ENCODE results near the gene ANO9.

The ANO9 gene

DNA sequence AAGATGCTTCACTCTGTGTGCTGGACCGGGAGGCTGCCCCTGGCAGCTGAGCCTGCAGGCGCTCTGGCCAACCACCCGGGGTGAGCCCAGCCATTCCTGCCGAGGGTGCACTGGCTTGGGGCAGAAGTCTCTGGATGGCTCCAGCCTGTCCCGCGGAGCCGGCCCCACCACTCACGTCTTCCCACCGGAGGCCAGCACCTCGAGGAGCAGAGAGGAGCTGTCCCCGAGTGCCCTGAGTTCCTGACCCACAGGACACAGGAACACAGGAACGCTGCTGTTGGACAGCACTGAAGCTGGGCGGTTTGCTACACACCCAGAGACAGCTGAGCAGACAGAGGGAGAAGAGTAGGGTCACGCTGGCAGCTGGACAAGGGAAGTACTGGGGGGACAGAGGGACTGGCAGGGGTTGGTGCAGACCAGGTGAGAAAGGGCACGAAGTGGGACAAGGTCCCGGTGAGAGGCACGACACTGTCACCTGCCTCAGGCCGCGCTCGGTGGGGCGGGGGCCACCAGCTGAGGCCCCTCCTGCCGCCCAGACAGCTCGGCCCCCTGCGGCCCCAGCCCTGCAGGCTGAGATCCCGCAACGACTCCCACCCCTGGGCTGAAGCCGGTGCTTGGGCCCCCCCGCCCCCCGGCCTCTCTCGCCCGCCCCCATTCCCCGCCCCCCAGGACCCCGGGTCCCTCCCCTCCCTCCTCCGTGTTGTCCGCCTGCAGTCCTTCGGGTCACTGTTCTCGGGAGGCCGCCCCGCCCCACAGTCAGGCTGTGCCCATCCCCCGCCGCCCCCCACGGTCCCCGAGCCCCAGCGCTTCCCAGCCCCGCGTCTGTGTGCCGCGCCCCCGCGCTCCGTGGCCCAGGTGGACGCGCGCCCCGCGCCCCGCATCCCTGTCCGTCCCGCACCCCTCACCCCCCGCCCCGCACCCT, 73.1 kb downstream of the ANO9 start:
- DNase-seq (ENCODE audit: extremely low read depth, insufficient read length) = no peak
- H3K4me3 ChIP-seq (replicated peaks; ENCODE audit: low read depth, low read length) = no peak overlapping the region
- H3K36me3 ChIP-seq (ENCODE audit: control insufficient read depth, insufficient read depth, low read length) = no peaks in the 10 kb centered on the region
- H3K27me3 ChIP-seq (replicated peaks; ENCODE audit: control insufficient read depth, insufficient read depth, low read length) = no peaks in the 10 kb centered on the region; the same call in none of the 2 replicates
- TF ChIP-seq, protein P1, sequence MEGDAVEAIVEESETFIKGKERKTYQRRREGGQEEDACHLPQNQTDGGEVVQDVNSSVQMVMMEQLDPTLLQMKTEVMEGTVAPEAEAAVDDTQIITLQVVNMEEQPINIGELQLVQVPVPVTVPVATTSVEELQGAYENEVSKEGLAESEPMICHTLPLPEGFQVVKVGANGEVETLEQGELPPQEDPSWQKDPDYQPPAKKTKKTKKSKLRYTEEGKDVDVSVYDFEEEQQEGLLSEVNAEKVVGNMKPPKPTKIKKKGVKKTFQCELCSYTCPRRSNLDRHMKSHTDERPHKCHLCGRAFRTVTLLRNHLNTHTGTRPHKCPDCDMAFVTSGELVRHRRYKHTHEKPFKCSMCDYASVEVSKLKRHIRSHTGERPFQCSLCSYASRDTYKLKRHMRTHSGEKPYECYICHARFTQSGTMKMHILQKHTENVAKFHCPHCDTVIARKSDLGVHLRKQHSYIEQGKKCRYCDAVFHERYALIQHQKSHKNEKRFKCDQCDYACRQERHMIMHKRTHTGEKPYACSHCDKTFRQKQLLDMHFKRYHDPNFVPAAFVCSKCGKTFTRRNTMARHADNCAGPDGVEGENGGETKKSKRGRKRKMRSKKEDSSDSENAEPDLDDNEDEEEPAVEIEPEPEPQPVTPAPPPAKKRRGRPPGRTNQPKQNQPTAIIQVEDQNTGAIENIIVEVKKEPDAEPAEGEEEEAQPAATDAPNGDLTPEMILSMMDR (IDR thresholded peaks at IDR 0.05; ENCODE audit: insufficient read depth, low read length, poor library complexity, severe bottlenecking) = no peak

DNA sequence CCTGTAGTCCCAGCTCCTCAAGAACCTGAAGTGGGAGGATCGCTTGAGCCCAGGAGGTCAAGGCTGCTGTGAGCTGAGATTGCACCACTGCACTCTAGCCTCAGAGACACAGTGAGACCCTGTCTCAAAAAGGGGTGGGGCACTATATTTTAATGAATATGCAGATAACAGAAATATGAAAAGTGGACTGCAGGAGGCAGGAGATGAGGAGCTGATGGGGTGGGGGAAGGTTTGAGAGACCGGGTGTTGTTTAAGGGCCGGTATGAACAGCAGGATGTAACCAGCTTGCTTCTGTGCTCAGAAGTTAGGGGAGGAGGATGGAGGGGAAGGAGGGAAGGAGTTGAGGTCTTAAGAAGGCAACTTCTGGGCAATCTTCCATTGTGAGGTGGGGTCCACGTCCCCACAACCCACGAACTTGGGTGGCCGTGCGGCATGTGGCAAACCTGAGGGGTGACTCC, 73.8 kb downstream of the ANO9 start:
- Histone ChIP-seq H3K4me3 (replicated peaks; ENCODE audit: low read depth, low read length) (no peak overlapping the region), H3K36me3 (ENCODE audit: control insufficient read depth, insufficient read depth, low read length) (no peaks in the 10 kb centered on the region), H3K27me3 (replicated peaks; ENCODE audit: control insufficient read depth, insufficient read depth, low read length) (no peaks in the 10 kb centered on the region; the same call in none of the 2 replicates)
- no peak for DNase-seq (ENCODE audit: extremely low read depth, insufficient read length)
- TF ChIP-seq, protein P1 (IDR thresholded peaks at IDR 0.05; ENCODE audit: insufficient read depth, low read length, poor library complexity, severe bottlenecking) = no peak

All from GM06990 (cell line).